WTC11 (cell line): ENCODE results near the gene CARD6. TPM values are rescaled to one million over a fixed set of nuclear protein-coding genes. Genes with fewer than 3 reads are reported as not detected.
"Not testable (repeated sequence)": the region's sequence is repeated elsewhere in the genome, so short reads cannot be mapped to it uniquely, and the experiment has no call there.

Experiments
- ATAC-seq: fragments of 200-7000 bp; cut with Tn5 transposase; 2 replicates; pipeline ENCODE4 v1.10.0; 2021; ENCODE audit warnings: mild to moderate bottlenecking, moderate library complexity
- CTCF ChIA-PET: fragments of 300-600 bp; sonication (Branson Sonifier 250); formaldehyde crosslinking; loops from one replicate; lab custom pipeline; 2021; ENCODE audit warnings: antibody characterized with exemption; lab: Charles Lee
- POLR2A ChIA-PET: fragments of 350-600 bp; sonication (Branson Sonifier 250); formaldehyde crosslinking; loops from one replicate; lab custom pipeline; 2021; ENCODE audit warnings: antibody characterized with exemption; lab: Charles Lee
- DNase-seq: peaks from one replicate; pipeline ENCODE4 v3.0.0; 2021; ENCODE audit warnings: low spot score
- H3K27ac Mint-ChIP-seq: 2 replicates; pipeline ENCODE4 v1.8.0; 2021; ENCODE audit warnings: mixed read lengths
- H3K27me3 Mint-ChIP-seq: 2 replicates; pipeline ENCODE4 v1.8.0; 2021; ENCODE audit warnings: low read depth, mild to moderate bottlenecking, moderate library complexity, mixed read lengths
- H3K36me3 Mint-ChIP-seq: 2 replicates; pipeline ENCODE4 v1.8.0; 2021; ENCODE audit warnings: mixed read lengths
- H3K4me1 Mint-ChIP-seq: 2 replicates; pipeline ENCODE4 v1.8.0; 2022; ENCODE audit warnings: mixed read lengths
- H3K4me3 Mint-ChIP-seq: 2 replicates; pipeline ENCODE4 v1.8.0; 2021; ENCODE audit warnings: mild to moderate bottlenecking, moderate library complexity, mixed read lengths
- H3K9me3 Mint-ChIP-seq: 2 replicates; pipeline ENCODE4 v1.8.0; 2021; ENCODE audit warnings: mixed read lengths
- CREB1 ChIP-seq: sonication (generic); formaldehyde crosslinking; IDR thresholded peaks from 2 replicates; pipeline ENCODE4 v1.8.0; 2023; ENCODE audit warnings: mild to moderate bottlenecking, missing genetic modification reagents
- ETV6 ChIP-seq: sonication (generic); formaldehyde crosslinking; IDR thresholded peaks from 2 replicates; pipeline ENCODE4 v1.8.1; 2022; ENCODE audit warnings: mild to moderate bottlenecking, missing genetic modification reagents
- FOXJ3 ChIP-seq: sonication (generic); formaldehyde crosslinking; IDR thresholded peaks from 2 replicates; pipeline ENCODE4 v1.9.0; 2021; ENCODE audit warnings: missing genetic modification reagents, mild to moderate bottlenecking, borderline replicate concordance
- FOXK1 ChIP-seq: sonication (generic); formaldehyde crosslinking; IDR thresholded peaks from 2 replicates; pipeline ENCODE4 v1.8.0; 2022; ENCODE audit warnings: mild to moderate bottlenecking, moderate library complexity, missing genetic modification reagents
- FOXP1 ChIP-seq: sonication (generic); formaldehyde crosslinking; IDR thresholded peaks from 2 replicates; pipeline ENCODE4 v1.8.0; 2022; ENCODE audit warnings: missing genetic modification reagents, mild to moderate bottlenecking, moderate library complexity, borderline replicate concordance
- IRF2 ChIP-seq: sonication (generic); formaldehyde crosslinking; IDR thresholded peaks from 2 replicates; pipeline ENCODE4 v1.8.0; 2022; ENCODE audit warnings: low read depth, missing genetic modification reagents, borderline replicate concordance
- JAZF1 ChIP-seq: fragments of 250-450 bp; sonication (Bioruptor Pico); IDR thresholded peaks from 2 replicates; pipeline ENCODE4 v1.9.0; 2021; ENCODE audit warnings: moderate library complexity, mild to moderate bottlenecking, inconsistent platforms
- MAX ChIP-seq: sonication (generic); formaldehyde crosslinking; IDR thresholded peaks from 2 replicates; pipeline ENCODE4 v1.8.0; 2022; ENCODE audit warnings: mild to moderate bottlenecking, missing genetic modification reagents
- NFATC4 ChIP-seq: fragments of 250-450 bp; sonication (Bioruptor Pico); IDR thresholded peaks from 2 replicates; pipeline ENCODE4 v1.9.0; 2021; ENCODE audit warnings: mild to moderate bottlenecking
- NR3C1 ChIP-seq: sonication (generic); formaldehyde crosslinking; conservative IDR thresholded peaks from 2 replicates; pipeline ENCODE4 v1.8.1; 2023; ENCODE audit warnings: low read depth, mild to moderate bottlenecking, missing genetic modification reagents
- SP1 ChIP-seq: sonication (generic); formaldehyde crosslinking; conservative IDR thresholded peaks from 2 replicates; pipeline ENCODE4 v1.8.1; 2022; ENCODE audit warnings: missing genetic modification reagents
- TEAD1 ChIP-seq: sonication (generic); formaldehyde crosslinking; IDR thresholded peaks from 2 replicates; pipeline ENCODE4 v1.8.0; 2022; ENCODE audit warnings: mild to moderate bottlenecking, missing genetic modification reagents
- TEAD4 ChIP-seq: sonication (generic); formaldehyde crosslinking; IDR thresholded peaks from 2 replicates; pipeline ENCODE4 v1.8.0; 2022; ENCODE audit warnings: mild to moderate bottlenecking, missing genetic modification reagents
- ZNF281 ChIP-seq: sonication (generic); formaldehyde crosslinking; IDR thresholded peaks from 2 replicates; pipeline ENCODE4 v1.8.0; 2023; ENCODE audit warnings: mild to moderate bottlenecking, missing genetic modification reagents
- ZNF423 ChIP-seq: fragments of 250-450 bp; sonication (Bioruptor Pico); IDR thresholded peaks from 2 replicates; pipeline ENCODE4 v2.1.2; 2022; ENCODE audit warnings: mild to moderate bottlenecking, moderate library complexity
- total RNA-seq: library from RNA; stranded (reverse); gene quantifications from 3 replicates; pipeline ENCODE4 v1.2.3, GENCODE V29; 2021
- TF ChIP-seq, protein P1 (sequence below): sonication (generic); formaldehyde crosslinking; IDR thresholded peaks from 2 replicates; pipeline ENCODE4 v1.8.0; 2022; ENCODE audit warnings: mild to moderate bottlenecking, missing genetic modification reagents
- TF ChIP-seq, protein P2 (sequence below): fragments of 200-600 bp; IDR thresholded peaks from 2 replicates; pipeline ENCODE4 v1.8.0; 2022; ENCODE audit warnings: antibody characterized with exemption
- TF ChIP-seq, protein P3 (sequence below): sonication (generic); formaldehyde crosslinking; IDR thresholded peaks from 2 replicates; pipeline ENCODE4 v1.8.1; 2022; ENCODE audit warnings: mild to moderate bottlenecking, missing genetic modification reagents, moderate library complexity, borderline replicate concordance
- TF ChIP-seq, protein P4 (sequence below): sonication (generic); formaldehyde crosslinking; IDR thresholded peaks from 2 replicates; pipeline ENCODE4 v1.8.0; 2022; ENCODE audit warnings: mild to moderate bottlenecking, missing genetic modification reagents

The CARD6 gene
- total RNA-seq, 1 experiment from 2014 or later = 0.24 TPM

DNA sequence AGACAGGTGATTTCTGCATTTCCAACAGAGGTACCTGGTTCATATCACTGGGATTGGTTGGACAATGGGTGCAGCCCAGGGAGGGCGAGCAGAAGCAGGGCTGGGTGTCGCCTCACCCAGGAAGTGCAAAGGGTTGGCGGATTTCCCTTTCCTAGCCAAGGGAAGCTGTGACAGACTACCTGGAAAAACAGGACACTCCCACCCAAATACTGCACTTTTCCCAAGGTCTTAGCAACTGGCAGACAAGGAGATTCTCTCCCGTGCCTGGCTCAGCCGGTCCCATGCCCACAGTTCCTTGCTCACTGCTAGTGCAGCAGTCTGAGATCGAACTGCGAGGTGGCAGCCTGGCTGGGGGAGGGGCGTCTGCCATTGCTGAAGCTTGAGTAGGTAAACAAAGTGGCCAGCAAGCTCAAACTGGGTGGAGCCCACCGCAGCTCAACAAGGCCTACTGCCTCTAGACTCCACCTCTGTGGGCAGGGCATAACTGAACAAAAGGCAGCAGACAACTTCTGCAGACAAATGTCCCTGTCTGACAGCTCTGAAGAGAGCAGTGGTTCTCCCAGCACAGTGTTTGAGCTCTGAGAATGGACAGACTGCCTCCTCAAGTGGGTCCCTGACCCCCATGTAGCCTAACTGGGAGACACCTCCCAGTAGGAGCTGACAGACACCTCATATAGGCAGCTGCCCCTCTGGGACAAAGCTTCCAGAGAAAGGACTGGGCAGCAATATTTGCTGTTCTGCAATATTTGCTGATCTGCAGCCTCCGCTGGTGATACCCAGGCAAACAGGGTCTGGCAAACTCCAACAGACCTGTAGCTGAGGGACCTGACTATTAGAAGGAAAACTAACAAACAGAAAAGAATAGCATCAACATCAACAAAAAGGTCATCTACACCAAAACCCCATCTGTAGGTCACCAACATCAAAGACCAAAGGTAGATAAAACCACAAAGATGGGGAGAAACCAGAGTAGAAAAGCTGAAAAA, 54.6 kb downstream of the CARD6 start:
- Mint-ChIP-seq H3K9me3 (peaks cover 23% of the 10 kb centered on the region), H3K4me3 (peak overlapping the region; percentile 56), H3K4me1 (peaks cover 23% of the 10 kb centered on the region)
- not testable (repeated sequence) for H3K36me3 Mint-ChIP-seq, H3K27ac Mint-ChIP-seq, H3K27me3 Mint-ChIP-seq
- peak; percentile 71 for DNase-seq
- 0 out of 2 replicates have a peak, but pooled peaks have one; percentile 16 for ATAC-seq
- POLR2A ChIA-PET = interaction anchor here (1.2 kb wide), 1 partner anchor 49 kb away, joined by 4 read pairs; no protein-coding TSS in a partner anchor
- CTCF ChIA-PET = interaction anchor here (0.6 to 2.5 kb wide), 4 partner anchors 9 to 394 kb away, joined by 3 to 28 read pairs (median 4); no protein-coding TSS in a partner anchor
- peak; percentile 79 for TF ChIP-seq ZNF281 (CRISPR knock-in tag)
- 0 out of 2 replicates have a peak, but pooled peaks have one; percentile 43 for TF ChIP-seq MAX (CRISPR knock-in tag)
- peak; percentile 57; the same call in 1 of the 2 replicates for TF ChIP-seq FOXP1 (CRISPR knock-in tag)
- TF ChIP-seq, protein P1, sequence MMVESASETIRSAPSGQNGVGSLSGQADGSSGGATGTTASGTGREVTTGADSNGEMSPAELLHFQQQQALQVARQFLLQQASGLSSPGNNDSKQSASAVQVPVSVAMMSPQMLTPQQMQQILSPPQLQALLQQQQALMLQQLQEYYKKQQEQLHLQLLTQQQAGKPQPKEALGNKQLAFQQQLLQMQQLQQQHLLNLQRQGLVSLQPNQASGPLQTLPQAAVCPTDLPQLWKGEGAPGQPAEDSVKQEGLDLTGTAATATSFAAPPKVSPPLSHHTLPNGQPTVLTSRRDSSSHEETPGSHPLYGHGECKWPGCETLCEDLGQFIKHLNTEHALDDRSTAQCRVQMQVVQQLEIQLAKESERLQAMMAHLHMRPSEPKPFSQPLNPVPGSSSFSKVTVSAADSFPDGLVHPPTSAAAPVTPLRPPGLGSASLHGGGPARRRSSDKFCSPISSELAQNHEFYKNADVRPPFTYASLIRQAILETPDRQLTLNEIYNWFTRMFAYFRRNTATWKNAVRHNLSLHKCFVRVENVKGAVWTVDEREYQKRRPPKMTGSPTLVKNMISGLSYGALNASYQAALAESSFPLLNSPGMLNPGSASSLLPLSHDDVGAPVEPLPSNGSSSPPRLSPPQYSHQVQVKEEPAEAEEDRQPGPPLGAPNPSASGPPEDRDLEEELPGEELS = 0 out of 2 replicates have a peak, but pooled peaks have one; percentile 16
- TF ChIP-seq TEAD1 (CRISPR knock-in tag) = 0 out of 2 replicates have a peak, but pooled peaks have one; percentile 35
- peak; percentile 88 for TF ChIP-seq FOXK1 (CRISPR knock-in tag)

DNA sequence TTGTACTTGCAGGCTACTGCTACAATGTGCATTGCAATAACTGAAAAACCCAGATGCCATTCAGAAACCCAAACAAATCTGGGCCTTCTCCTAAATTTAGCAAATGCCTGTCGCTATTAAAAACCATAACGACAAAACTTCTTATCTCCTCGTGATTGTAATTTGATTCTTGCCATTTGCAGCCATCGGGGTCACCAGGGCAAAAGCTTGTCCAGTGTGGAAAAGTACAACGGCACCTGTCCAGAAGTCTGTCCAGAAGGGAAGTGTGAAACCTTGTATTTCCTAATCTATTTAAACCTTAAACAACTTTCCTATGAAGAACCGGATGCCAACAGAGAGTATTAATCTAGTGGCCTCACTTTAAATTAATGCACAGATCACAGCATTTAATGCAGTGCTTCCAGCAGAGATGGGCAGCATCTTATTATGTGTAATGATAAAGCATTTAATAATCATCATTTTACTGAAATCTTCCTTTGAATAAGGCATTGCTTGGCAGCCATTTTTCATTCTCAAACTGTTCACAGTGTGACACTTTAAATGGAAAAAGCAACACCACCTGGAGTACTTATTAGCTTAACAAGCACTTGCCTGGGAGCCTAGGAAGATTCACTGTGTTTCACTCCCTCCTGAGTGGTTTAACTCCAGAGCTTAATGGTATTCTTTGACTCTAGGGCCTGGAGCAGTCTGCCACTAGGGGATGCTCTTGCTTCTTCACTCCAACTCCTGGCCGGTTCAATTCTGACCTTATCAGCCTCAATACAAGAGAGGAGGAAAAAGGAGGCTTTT, 63.2 kb downstream of the CARD6 start:
- peak; percentile 68 for DNase-seq
- no peak overlapping the region for H3K4me3 Mint-ChIP-seq
- H3K4me1 Mint-ChIP-seq = peaks cover 14% of the 10 kb centered on the region
- POLR2A ChIA-PET = interaction anchor here (0.6 kb wide), 1 partner anchor 70 kb away, joined by 4 read pairs; no protein-coding TSS in a partner anchor
- no peak for TF ChIP-seq IRF2 (CRISPR knock-in tag)
- TF ChIP-seq, protein P2, sequence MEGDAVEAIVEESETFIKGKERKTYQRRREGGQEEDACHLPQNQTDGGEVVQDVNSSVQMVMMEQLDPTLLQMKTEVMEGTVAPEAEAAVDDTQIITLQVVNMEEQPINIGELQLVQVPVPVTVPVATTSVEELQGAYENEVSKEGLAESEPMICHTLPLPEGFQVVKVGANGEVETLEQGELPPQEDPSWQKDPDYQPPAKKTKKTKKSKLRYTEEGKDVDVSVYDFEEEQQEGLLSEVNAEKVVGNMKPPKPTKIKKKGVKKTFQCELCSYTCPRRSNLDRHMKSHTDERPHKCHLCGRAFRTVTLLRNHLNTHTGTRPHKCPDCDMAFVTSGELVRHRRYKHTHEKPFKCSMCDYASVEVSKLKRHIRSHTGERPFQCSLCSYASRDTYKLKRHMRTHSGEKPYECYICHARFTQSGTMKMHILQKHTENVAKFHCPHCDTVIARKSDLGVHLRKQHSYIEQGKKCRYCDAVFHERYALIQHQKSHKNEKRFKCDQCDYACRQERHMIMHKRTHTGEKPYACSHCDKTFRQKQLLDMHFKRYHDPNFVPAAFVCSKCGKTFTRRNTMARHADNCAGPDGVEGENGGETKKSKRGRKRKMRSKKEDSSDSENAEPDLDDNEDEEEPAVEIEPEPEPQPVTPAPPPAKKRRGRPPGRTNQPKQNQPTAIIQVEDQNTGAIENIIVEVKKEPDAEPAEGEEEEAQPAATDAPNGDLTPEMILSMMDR = peak; percentile 87
- TF ChIP-seq, all 79 proteins: peak for 1
- CTCF ChIA-PET = interaction anchor here (0.5 to 1.9 kb wide), 49 partner anchors 9 to 905 kb away, joined by 3 to 28 read pairs (median 4); partner anchors contain the start of genes C6, PLCXD3 and PRKAA1
- peak; percentile 99 for ATAC-seq
- Mint-ChIP-seq H3K27me3 (no peaks in the 10 kb centered on the region), H3K36me3 (no peaks in the 10 kb centered on the region), H3K9me3 (peaks cover 11% of the 10 kb centered on the region), H3K27ac (no peak overlapping the region)

DNA sequence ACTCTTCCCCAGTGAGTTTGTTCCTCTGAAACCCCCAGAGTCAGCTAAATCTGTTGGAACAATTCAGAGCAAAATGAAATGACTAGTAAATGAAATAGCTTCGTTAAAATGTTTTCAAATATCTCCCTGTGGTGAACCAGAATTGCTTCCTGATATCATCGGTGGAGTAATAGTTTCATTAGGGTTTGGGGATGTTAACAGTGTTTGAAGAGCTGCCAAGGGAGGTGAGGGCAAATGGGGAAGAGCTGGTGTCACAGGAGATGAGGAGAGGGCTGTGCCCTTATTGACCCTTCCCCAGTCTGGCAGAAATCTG, 63.8 kb downstream of the CARD6 start:
- H3K4me3 Mint-ChIP-seq = no peak overlapping the region
- H3K9me3 Mint-ChIP-seq = peaks cover 7% of the 10 kb centered on the region; the same call in 1 of the 2 replicates
- H3K27me3 Mint-ChIP-seq = no peaks in the 10 kb centered on the region
- CTCF ChIA-PET = interaction anchor here (0.6 to 1.9 kb wide), 31 partner anchors 9 to 618 kb away, joined by 3 to 28 read pairs (median 5); partner anchors contain the start of genes C6, PLCXD3 and PRKAA1
- H3K36me3 Mint-ChIP-seq = no peaks in the 10 kb centered on the region
- DNase-seq (no peak), ATAC-seq (peak; percentile 26)
- POLR2A ChIA-PET = interaction anchor here (0.6 kb wide), 1 partner anchor 69 kb away, joined by 4 read pairs; no protein-coding TSS in a partner anchor
- H3K4me1 Mint-ChIP-seq = peaks cover 20% of the 10 kb centered on the region
- peak overlapping the region; percentile 8; the same call in 1 of the 2 replicates for H3K27ac Mint-ChIP-seq
- no peak for TF ChIP-seq JAZF1
- no peak for TF ChIP-seq FOXK1 (CRISPR knock-in tag)
- TF ChIP-seq FOXJ3 (CRISPR knock-in tag) = no peak
- no peak for TF ChIP-seq TEAD4
- TF ChIP-seq SP1 = no peak
- TF ChIP-seq NFATC4 = no peak
- no peak for TF ChIP-seq ETV6 (CRISPR knock-in tag)
- TF ChIP-seq, protein P3, sequence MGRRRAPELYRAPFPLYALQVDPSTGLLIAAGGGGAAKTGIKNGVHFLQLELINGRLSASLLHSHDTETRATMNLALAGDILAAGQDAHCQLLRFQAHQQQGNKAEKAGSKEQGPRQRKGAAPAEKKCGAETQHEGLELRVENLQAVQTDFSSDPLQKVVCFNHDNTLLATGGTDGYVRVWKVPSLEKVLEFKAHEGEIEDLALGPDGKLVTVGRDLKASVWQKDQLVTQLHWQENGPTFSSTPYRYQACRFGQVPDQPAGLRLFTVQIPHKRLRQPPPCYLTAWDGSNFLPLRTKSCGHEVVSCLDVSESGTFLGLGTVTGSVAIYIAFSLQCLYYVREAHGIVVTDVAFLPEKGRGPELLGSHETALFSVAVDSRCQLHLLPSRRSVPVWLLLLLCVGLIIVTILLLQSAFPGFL (CRISPR knock-in tag) = no peak
- TF ChIP-seq, protein P4, sequence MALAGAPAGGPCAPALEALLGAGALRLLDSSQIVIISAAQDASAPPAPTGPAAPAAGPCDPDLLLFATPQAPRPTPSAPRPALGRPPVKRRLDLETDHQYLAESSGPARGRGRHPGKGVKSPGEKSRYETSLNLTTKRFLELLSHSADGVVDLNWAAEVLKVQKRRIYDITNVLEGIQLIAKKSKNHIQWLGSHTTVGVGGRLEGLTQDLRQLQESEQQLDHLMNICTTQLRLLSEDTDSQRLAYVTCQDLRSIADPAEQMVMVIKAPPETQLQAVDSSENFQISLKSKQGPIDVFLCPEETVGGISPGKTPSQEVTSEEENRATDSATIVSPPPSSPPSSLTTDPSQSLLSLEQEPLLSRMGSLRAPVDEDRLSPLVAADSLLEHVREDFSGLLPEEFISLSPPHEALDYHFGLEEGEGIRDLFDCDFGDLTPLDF (CRISPR knock-in tag) = no peak
- TF ChIP-seq ZNF423 = no peak
- no peak for TF ChIP-seq CREB1
- TF ChIP-seq NR3C1 (CRISPR knock-in tag) = no peak
